Activated CD8-positive, alpha-beta T cell treated with anti-CD3 and anti-CD28 coated beads for 36 hours (primary cell): Measurements from ENCODE around the gene INPP4B. TPM values are rescaled to one million over a fixed set of nuclear protein-coding genes. Genes with fewer than 3 reads are reported as not detected.

Experiments used
- ATAC-seq: fragments of 200-7000 bp; cut with Tn5 transposase; one replicate; pipeline ENCODE4 v1.10.0; 2021; ENCODE audit warnings: mild to moderate bottlenecking, moderate library complexity
- CTCF ChIA-PET: fragments of 350-600 bp; sonication (Branson Sonifier 250); formaldehyde crosslinking; loops from one replicate; lab custom pipeline; 2021; ENCODE audit warnings: antibody characterized with exemption; lab: Charles Lee
- POLR2A ChIA-PET: fragments of 350-600 bp; sonication (Branson Sonifier 250); formaldehyde crosslinking; loops from one replicate; lab custom pipeline; 2021; ENCODE audit warnings: antibody characterized with exemption; lab: Charles Lee
- DNase-seq: peaks from one replicate; pipeline ENCODE4 v3.0.0-alpha.2; 2020
- H3K27ac Mint-ChIP-seq: one replicate; pipeline ENCODE4 v1.8.0; 2021; ENCODE audit warnings: mild to moderate bottlenecking, mixed read lengths
- H3K27me3 Mint-ChIP-seq: one replicate; pipeline ENCODE4 v1.8.0; 2021; ENCODE audit warnings: mixed read lengths
- H3K36me3 Mint-ChIP-seq: one replicate; pipeline ENCODE4 v1.8.0; 2021; ENCODE audit warnings: low read depth, mixed read lengths
- H3K4me1 Mint-ChIP-seq: one replicate; pipeline ENCODE4 v1.8.0; 2021; ENCODE audit warnings: low read depth, mixed read lengths
- H3K4me3 Mint-ChIP-seq: one replicate; pipeline ENCODE4 v1.8.0; 2021; ENCODE audit warnings: mild to moderate bottlenecking, moderate library complexity, mixed read lengths
- H3K9me3 Mint-ChIP-seq: one replicate; pipeline ENCODE4 v1.8.0; 2021; ENCODE audit warnings: mixed read lengths
- intact Hi-C: fragments of 100-400 bp; cut with micrococcal nuclease; formaldehyde crosslinking; loops from one replicate; pipeline ENCODE4 v1.10.0; 2022
- total RNA-seq, 2 experiments: library from RNA; stranded (reverse); gene quantifications; one replicate each; pipeline ENCODE4 v1.2.3, GENCODE V29; 2021
- TF ChIP-seq, protein P1 (sequence below): fragments of 200-600 bp; IDR thresholded peaks from one replicate; pipeline ENCODE4 v1.8.0; 2022; ENCODE audit warnings: antibody characterized with exemption, mild to moderate bottlenecking

The INPP4B gene
- total RNA-seq, 2 experiments from 2014 or later, result 46.1 to 46.9 TPM

DNA sequence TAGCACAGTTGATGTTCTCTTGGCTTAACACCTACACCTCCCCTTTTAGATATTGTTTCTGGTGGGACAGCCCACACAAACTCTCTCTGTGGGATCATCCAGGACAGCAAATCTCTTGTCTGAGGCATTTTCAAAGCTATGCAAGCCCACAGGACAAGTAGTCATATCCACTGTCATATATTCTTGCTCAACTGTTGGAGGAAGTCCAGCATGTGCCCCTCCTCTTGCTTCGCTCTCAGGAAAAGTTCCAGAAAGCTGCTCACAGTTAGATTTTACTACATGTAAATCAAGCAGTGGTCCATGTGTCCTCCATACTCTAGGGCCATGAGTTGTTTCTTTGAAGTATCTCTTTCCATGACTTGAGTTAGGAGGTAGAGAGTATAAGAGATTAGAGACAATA is 260.7 kb downstream of the INPP4B start:
- Mint-ChIP-seq H3K27me3 (no peaks in the 10 kb centered on the region), H3K4me1 (peaks cover 17% of the 10 kb centered on the region), H3K27ac (no peak overlapping the region), H3K36me3 (peaks cover 2% of the 10 kb centered on the region), H3K9me3 (no peaks in the 10 kb centered on the region), H3K4me3 (no peak overlapping the region)
- TF ChIP-seq, protein P1, sequence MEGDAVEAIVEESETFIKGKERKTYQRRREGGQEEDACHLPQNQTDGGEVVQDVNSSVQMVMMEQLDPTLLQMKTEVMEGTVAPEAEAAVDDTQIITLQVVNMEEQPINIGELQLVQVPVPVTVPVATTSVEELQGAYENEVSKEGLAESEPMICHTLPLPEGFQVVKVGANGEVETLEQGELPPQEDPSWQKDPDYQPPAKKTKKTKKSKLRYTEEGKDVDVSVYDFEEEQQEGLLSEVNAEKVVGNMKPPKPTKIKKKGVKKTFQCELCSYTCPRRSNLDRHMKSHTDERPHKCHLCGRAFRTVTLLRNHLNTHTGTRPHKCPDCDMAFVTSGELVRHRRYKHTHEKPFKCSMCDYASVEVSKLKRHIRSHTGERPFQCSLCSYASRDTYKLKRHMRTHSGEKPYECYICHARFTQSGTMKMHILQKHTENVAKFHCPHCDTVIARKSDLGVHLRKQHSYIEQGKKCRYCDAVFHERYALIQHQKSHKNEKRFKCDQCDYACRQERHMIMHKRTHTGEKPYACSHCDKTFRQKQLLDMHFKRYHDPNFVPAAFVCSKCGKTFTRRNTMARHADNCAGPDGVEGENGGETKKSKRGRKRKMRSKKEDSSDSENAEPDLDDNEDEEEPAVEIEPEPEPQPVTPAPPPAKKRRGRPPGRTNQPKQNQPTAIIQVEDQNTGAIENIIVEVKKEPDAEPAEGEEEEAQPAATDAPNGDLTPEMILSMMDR, result no peak
- intact Hi-C loops, result no loop called here
- DNase-seq (no peak), ATAC-seq (no peak)
- CTCF ChIA-PET, result no interaction called here
- POLR2A ChIA-PET, result no interaction called here

DNA sequence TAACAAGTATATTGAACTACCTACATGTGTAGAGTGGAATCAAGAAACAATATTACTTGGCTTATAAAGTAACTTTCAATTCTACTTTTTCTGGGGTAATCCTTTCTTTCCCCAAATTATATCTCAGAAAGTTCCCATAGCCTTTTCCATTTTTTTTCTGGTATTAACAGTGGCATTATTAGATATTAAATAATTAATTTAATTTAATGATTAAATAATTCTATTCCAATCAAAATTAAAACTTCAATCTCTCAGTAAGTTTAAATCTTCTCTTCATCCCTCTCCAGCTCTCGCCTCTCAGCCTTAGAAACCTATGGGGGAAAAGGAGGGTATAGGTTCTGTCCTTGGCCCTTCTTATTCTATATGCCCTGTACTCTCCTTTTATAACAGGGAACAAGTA is 262.4 kb downstream of the INPP4B start:
- H3K4me1 Mint-ChIP-seq, result peaks cover 17% of the 10 kb centered on the region
- H3K4me3 Mint-ChIP-seq, result no peak overlapping the region
- intact Hi-C loops, result no loop called here
- ChIA-PET POLR2A (no interaction called here), CTCF (no interaction called here)
- ATAC-seq (no peak), DNase-seq (no peak)
- no peaks in the 10 kb centered on the region for H3K27me3 Mint-ChIP-seq
- no peaks in the 10 kb centered on the region for H3K9me3 Mint-ChIP-seq
- TF ChIP-seq, protein P1, result no peak
- H3K27ac Mint-ChIP-seq, result no peak overlapping the region
- H3K36me3 Mint-ChIP-seq, result peaks cover 1% of the 10 kb centered on the region

DNA sequence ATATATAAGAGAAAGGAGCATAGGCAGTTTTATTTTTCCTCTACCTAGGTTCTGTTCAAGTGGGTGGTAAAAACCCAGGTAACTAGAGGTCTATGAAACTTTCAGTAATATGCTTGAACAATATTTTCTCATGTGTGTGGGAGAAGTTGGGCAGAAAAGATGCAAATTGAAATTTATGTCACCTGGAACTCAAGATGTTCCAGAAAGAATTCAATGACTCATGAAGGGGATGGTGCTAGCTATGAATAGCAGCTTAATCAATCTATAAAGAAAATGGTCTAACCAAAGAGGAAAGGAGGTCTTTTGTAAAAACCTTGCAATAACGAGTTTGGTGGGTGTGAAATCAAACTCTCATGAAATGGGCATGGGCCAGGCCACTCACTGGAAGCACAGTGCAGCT is 263.8 kb downstream of the INPP4B start:
- ChIA-PET POLR2A (interaction anchor here (1.1 kb wide), 1 partner anchor 176 kb away, joined by 3 read pairs; no protein-coding TSS in a partner anchor), CTCF (interaction anchor here (0.6 to 0.7 kb wide), 2 partner anchors 9 to 914 kb away, joined by 3 to 4 read pairs; no protein-coding TSS in a partner anchor)
- Mint-ChIP-seq H3K9me3 (no peaks in the 10 kb centered on the region), H3K36me3 (no peaks in the 10 kb centered on the region), H3K4me1 (peaks cover 17% of the 10 kb centered on the region), H3K4me3 (no peak overlapping the region), H3K27me3 (no peaks in the 10 kb centered on the region), H3K27ac (peak overlapping the region; percentile 26)
- TF ChIP-seq, protein P1, result no peak
- no peak for ATAC-seq
- intact Hi-C loops, result no loop called here
- no peak for DNase-seq

DNA sequence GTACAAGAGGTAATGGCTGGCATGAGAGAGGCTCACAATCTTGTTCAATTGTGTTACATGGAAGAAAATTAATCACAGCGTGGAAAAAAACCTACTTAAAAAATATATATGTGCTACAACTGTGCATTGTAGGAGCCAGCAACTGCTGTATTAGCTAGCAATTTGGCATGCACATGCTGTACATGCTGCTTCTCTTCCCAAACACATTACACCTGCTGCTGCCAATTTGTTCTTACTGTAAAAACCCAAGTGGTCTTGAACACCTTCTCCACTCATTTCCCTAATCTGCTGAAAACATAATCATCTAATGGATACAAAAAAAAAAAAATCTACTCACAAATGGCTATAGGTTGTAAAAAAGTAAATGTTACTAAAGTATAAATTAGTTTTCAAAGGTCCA is 264.2 kb downstream of the INPP4B start:
- CTCF ChIA-PET, result interaction anchor here (0.6 to 0.7 kb wide), 2 partner anchors 9 to 914 kb away, joined by 3 to 4 read pairs; no protein-coding TSS in a partner anchor
- Mint-ChIP-seq H3K4me3 (no peak overlapping the region), H3K36me3 (no peaks in the 10 kb centered on the region), H3K9me3 (peaks cover 2% of the 10 kb centered on the region), H3K27me3 (no peaks in the 10 kb centered on the region), H3K4me1 (peaks cover 17% of the 10 kb centered on the region), H3K27ac (no peak overlapping the region)
- TF ChIP-seq, protein P1, result no peak
- ATAC-seq (no peak), DNase-seq (no peak)
- POLR2A ChIA-PET, result interaction anchor here (1.1 kb wide), 1 partner anchor 175 kb away, joined by 3 read pairs; no protein-coding TSS in a partner anchor
- intact Hi-C loops, result no loop called here

DNA sequence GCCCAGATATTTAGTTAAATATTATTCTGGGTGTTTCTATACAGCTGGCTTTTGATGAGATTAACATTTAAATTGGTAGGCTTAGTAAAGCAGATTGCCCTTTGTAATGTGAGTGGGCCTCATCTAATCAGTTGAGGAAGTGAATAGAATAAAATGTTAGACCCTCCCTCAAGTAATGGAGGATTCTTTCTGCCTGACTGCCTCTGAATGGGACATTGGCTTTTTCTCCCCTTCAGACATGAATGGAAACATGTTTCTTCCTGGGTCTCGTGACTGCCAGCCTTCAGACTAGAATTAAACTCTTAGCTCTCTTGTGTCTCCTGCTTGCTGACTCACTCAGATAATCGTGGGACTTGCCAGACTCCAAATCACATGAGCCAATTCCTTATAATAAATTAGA is 266.7 kb downstream of the INPP4B start:
- no peak overlapping the region for H3K27ac Mint-ChIP-seq
- H3K9me3 Mint-ChIP-seq, result peaks cover 2% of the 10 kb centered on the region
- H3K4me3 Mint-ChIP-seq, result no peak overlapping the region
- intact Hi-C loops, result no loop called here
- ChIA-PET CTCF (interaction anchor here (0.8 to 1.0 kb wide), 2 partner anchors 10 to 11 kb away, joined by 3 to 4 read pairs; no protein-coding TSS in a partner anchor), POLR2A (interaction anchor here (0.6 kb wide), 1 partner anchor 12 kb away, joined by 3 read pairs; no protein-coding TSS in a partner anchor)
- ATAC-seq (no peak), DNase-seq (no peak)
- peaks cover 17% of the 10 kb centered on the region for H3K4me1 Mint-ChIP-seq
- TF ChIP-seq, protein P1, result no peak
- H3K36me3 Mint-ChIP-seq, result no peaks in the 10 kb centered on the region
- H3K27me3 Mint-ChIP-seq, result no peaks in the 10 kb centered on the region
